ENCODE data around the gene PNPLA8. TPM values are rescaled to one million over a fixed set of nuclear protein-coding genes. Genes with fewer than 3 reads are reported as not detected.

Gene PNPLA8
- total RNA-seq, 2 experiments from 2014 or later = 85.9 to 88.6 TPM

- TF ChIP-seq, protein P1, sequence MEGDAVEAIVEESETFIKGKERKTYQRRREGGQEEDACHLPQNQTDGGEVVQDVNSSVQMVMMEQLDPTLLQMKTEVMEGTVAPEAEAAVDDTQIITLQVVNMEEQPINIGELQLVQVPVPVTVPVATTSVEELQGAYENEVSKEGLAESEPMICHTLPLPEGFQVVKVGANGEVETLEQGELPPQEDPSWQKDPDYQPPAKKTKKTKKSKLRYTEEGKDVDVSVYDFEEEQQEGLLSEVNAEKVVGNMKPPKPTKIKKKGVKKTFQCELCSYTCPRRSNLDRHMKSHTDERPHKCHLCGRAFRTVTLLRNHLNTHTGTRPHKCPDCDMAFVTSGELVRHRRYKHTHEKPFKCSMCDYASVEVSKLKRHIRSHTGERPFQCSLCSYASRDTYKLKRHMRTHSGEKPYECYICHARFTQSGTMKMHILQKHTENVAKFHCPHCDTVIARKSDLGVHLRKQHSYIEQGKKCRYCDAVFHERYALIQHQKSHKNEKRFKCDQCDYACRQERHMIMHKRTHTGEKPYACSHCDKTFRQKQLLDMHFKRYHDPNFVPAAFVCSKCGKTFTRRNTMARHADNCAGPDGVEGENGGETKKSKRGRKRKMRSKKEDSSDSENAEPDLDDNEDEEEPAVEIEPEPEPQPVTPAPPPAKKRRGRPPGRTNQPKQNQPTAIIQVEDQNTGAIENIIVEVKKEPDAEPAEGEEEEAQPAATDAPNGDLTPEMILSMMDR (IDR thresholded peaks at IDR 0.05) = no peak
- intact Hi-C loops (cut with DNase I, micrococcal nuclease) = no loop called here
- H3K9me3 ChIP-seq (ENCODE audit: control insufficient read depth in 1 of 2, insufficient read depth in 1 of 2, low read length in 2 of 2) = no peaks in the 10 kb centered on the region
- Mint-ChIP-seq H3K9me3 (no peaks in the 10 kb centered on the region), H3K36me3 (ENCODE audit: low read depth) (no peaks in the 10 kb centered on the region), H3K4me3 (no peak overlapping the region), H3K27ac (no peak overlapping the region), H3K27me3 (peaks cover 65% of the 10 kb centered on the region), H3K4me1 (ENCODE audit: low read depth) (peaks cover 12% of the 10 kb centered on the region)
- H3K4me1 ChIP-seq (ENCODE audit: insufficient read depth, low read length) = peaks cover 12% of the 10 kb centered on the region
- ChIA-PET CTCF (no interaction called here), POLR2A (no interaction called here)
- no peak overlapping the region for H3K27ac ChIP-seq (ENCODE audit: low read depth in 1 of 2, low read length in 2 of 2)
- no peak overlapping the region for H3K4me3 ChIP-seq (ENCODE audit: low read length)
- H3K36me3 ChIP-seq (ENCODE audit: insufficient read depth, low read length) = no peaks in the 10 kb centered on the region
- no peak for DNase-seq
- peaks cover 9 to 36% of the 10 kb centered on the region in 2 experiments for H3K27me3 ChIP-seq (ENCODE audit: control insufficient read depth in 1 of 2, insufficient read depth in 2 of 2, low read length in 2 of 2)
- ATAC-seq (ENCODE audit: poor library complexity) = no peak
These were observed 74.6 kb downstream of the PNPLA8 start for GRCh38 chr7:108451296-108451848.

- intact Hi-C loops (cut with DNase I, micrococcal nuclease) = no loop called here
- CTCF ChIA-PET = no interaction called here
- DNase-seq (no peak), ATAC-seq (ENCODE audit: poor library complexity) (no peak)
- H3K9me3 ChIP-seq (ENCODE audit: control insufficient read depth in 1 of 2, insufficient read depth in 1 of 2, low read length in 2 of 2) = no peaks in the 10 kb centered on the region
- Mint-ChIP-seq H3K4me3 (no peak overlapping the region), H3K4me1 (ENCODE audit: low read depth) (peaks cover 12% of the 10 kb centered on the region), H3K9me3 (no peaks in the 10 kb centered on the region), H3K36me3 (ENCODE audit: low read depth) (no peaks in the 10 kb centered on the region), H3K27ac (no peak overlapping the region), H3K27me3 (peaks cover 75% of the 10 kb centered on the region)
- H3K4me1 ChIP-seq (ENCODE audit: insufficient read depth, low read length) = peaks cover 4% of the 10 kb centered on the region
- H3K36me3 ChIP-seq (ENCODE audit: insufficient read depth, low read length) = no peaks in the 10 kb centered on the region
- POLR2A ChIA-PET = no interaction called here
- TF ChIP-seq, protein P1 (IDR thresholded peaks at IDR 0.05) = no peak
- H3K4me3 ChIP-seq (ENCODE audit: low read length) = no peak overlapping the region
- no peak overlapping the region for H3K27ac ChIP-seq (ENCODE audit: low read depth in 1 of 2, low read length in 2 of 2)
- H3K27me3 ChIP-seq (ENCODE audit: control insufficient read depth in 1 of 2, insufficient read depth in 2 of 2, low read length in 2 of 2) = peaks cover 6 to 31% of the 10 kb centered on the region in 2 experiments
These were observed 75.8 kb downstream of the PNPLA8 start for GRCh38 chr7:108450160-108450559.

DNA sequence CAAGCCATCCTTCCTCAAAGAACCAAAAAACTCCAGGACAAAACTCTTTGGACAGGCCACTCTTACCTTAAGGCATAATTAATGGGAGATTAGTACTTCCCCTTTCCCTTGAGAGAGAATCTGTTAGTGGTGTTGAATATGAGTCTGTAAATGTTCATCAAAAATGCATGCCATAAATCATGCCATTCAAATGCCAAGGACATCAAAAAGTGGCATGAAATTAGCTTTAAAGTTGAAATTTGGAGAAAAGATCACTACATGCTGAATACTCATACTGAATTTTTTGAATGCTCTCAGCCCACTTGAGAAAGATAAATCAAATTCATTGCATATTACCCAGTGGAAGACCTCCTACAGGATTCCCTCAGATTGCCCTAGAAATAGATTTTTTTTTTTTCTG lies 76.4 kb downstream of the PNPLA8 start:
- CTCF ChIA-PET = no interaction called here
- Histone ChIP-seq H3K36me3 (ENCODE audit: insufficient read depth, low read length) (no peaks in the 10 kb centered on the region), H3K4me1 (ENCODE audit: insufficient read depth, low read length) (peaks cover under 1% of the 10 kb centered on the region), H3K4me3 (ENCODE audit: low read length) (no peak overlapping the region), H3K27me3 (ENCODE audit: control insufficient read depth in 1 of 2, insufficient read depth in 2 of 2, low read length in 2 of 2) (peaks cover 6 to 26% of the 10 kb centered on the region in 2 experiments), H3K9me3 (ENCODE audit: control insufficient read depth in 1 of 2, insufficient read depth in 1 of 2, low read length in 2 of 2) (no peaks in the 10 kb centered on the region), H3K27ac (ENCODE audit: low read depth in 1 of 2, low read length in 2 of 2) (no peak overlapping the region)
- H3K36me3 Mint-ChIP-seq (ENCODE audit: low read depth) = no peaks in the 10 kb centered on the region
- no peaks in the 10 kb centered on the region for H3K9me3 Mint-ChIP-seq
- peaks cover 73% of the 10 kb centered on the region for H3K27me3 Mint-ChIP-seq
- intact Hi-C loops (cut with DNase I, micrococcal nuclease) = no loop called here
- H3K4me1 Mint-ChIP-seq (ENCODE audit: low read depth) = peaks cover 10% of the 10 kb centered on the region
- TF ChIP-seq, protein P1 (IDR thresholded peaks at IDR 0.05) = no peak
- no peak for ATAC-seq (ENCODE audit: poor library complexity)
- no peak overlapping the region for H3K27ac Mint-ChIP-seq
- DNase-seq = no peak
- no peak overlapping the region for H3K4me3 Mint-ChIP-seq
- POLR2A ChIA-PET = interaction anchor here (0.7 kb wide), 1 partner anchor 47 kb away, joined by 3 read pairs; no protein-coding TSS in a partner anchor
